GM18870 (cell line): ENCODE data around the gene OR10H5.
"Not testable (repeated sequence)": the region's sequence is repeated elsewhere in the genome, so short reads cannot be mapped to it uniquely, and the experiment has no call there.

Experiments
- ATAC-seq: cut with Tn5 transposase; IDR thresholded peaks from one replicate; pipeline ENCODE4 v1.9.1; 2021; ENCODE audit warnings: moderate library complexity; ENCODE audit not compliant: unreplicated experiment

OR10H5 gene

DNA sequence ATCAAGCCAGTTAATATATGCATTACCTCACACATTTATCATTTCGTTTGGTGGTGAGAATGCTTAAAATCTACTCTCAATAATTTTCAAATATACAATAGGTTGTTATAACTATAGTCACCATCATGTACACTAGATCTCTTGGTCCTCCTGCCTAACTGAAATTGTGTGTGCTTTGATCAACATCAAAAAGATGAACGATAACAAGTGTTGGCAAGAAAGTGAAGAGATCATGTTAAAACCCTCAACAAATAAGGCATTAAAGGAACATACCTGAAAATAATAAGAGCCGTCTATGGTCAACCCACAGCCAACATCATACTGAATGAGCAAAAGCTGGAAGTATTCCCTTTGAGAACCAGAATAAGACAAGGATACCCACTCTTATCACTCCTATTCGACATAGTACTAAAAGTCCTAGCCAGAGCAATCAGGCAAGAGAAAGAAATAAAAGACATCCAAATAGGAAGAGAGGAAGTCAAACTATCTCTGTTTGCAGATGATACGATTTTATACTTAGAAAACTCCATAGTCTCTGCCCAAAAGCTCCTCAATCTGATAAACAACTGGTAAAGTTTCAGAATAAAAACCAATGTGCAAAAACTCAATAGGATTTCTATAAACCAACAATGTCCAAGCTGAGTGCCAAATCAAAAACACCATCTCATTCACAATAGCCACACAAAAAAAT is 55.9 kb downstream of the OR10H5 start:
- no peak for ATAC-seq

DNA sequence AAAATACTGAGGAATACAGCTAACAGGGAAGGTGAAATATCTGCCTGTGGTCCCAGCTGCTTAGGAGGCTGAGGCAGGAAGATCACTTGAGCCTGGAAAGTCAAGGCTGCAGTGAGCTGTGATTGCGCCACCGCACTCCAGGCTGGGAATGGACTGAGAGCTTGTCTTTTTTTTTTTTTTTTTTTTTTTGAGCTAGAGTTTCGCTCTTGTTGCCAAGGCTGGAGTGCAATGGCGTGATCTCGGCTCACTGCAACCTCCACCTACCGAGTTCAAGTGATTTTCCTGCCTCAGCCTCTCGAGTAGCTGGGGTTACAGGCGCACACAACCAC is 56.4 kb downstream of the OR10H5 start:
- ATAC-seq, result not testable (repeated sequence)

DNA sequence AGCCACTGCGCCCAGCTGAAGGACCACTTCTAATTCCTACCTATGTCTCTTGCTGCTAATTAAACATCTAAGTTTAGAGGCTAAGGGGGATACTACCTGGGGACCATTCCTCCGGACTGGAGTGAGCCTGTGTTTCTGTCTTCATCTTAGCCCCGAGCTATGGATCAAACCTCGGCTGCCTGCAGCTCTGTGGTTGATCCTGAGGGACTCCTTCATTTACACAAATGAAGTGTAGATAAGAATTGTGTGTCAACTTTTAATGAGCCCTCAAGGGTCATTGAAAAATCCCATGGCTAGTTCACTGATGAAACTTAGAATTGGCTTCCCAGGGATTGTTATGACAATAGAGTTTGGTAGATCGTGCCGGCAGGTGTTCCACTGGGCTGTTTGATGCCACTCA is 59.5 kb downstream of the OR10H5 start:
- ATAC-seq, result no peak

DNA sequence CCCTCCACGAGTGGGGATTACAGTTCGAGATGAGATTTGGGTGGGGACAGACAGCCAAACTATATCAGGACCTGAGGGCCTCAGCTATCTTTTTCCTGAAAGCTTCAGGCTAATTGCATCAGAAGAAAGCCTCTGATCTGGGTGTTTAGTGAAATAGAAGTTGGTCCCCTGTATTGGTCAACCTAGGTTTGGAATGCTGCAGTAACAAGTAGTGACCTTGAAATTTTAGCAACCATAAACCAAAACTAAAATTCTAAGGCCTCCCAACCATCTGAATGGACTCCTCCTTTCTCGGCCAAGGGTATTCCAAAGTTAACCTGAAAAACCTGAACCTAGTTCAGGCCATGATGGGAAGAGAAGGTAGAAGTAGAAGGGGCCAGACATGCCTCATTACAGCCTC is 62.9 kb downstream of the OR10H5 start:
- no peak for ATAC-seq
